Endodermal cell (in vitro differentiated cells): Measurements from ENCODE around the gene UVRAG. TPM values are rescaled to one million over a fixed set of nuclear protein-coding genes. Genes with fewer than 3 reads are reported as not detected.
A peak's percentile ranks its signal among the peaks of the same experiment; 100 is the strongest.

Experiments
- DNase-seq: peaks from one replicate; pipeline ENCODE4 v3.0.0-alpha.2; 2017
- H3K27ac ChIP-seq: 2 replicates; pipeline ENCODE4 v1.5.1; 2013; ENCODE audit warnings: mild to moderate bottlenecking, low read depth, low read length, moderate library complexity
- H3K27me3 ChIP-seq: 2 replicates; pipeline ENCODE4 v1.6.1; 2013; ENCODE audit warnings: mild to moderate bottlenecking, low read length, moderate library complexity; ENCODE audit not compliant: insufficient read depth, control insufficient read depth, poor library complexity, severe bottlenecking
- H3K36me3 ChIP-seq: 2 replicates; pipeline ENCODE4 v1.7.0; 2013; ENCODE audit warnings: mild to moderate bottlenecking, low read length, moderate library complexity; ENCODE audit not compliant: control insufficient read depth, insufficient read depth
- H3K4me1 ChIP-seq: one replicate; pipeline ENCODE4 v1.7.0; 2013; ENCODE audit warnings: low read length; ENCODE audit not compliant: control insufficient read depth, insufficient read depth
- H3K4me3 ChIP-seq: 2 replicates; pipeline ENCODE4 v1.5.1; 2013; ENCODE audit warnings: mild to moderate bottlenecking, low read length, moderate library complexity
- H3K9ac ChIP-seq: 2 replicates; pipeline ENCODE4 v1.6.1; 2013; ENCODE audit warnings: mild to moderate bottlenecking, low read length, moderate library complexity; ENCODE audit not compliant: poor library complexity, severe bottlenecking; ENCODE audit errors: extremely low read depth
- H3K9me3 ChIP-seq: 2 replicates; pipeline ENCODE4 v1.6.1; 2013; ENCODE audit warnings: mild to moderate bottlenecking, low read length, moderate library complexity; ENCODE audit not compliant: control insufficient read depth
- H3K27ac Mint-ChIP-seq: 2 replicates; pipeline ENCODE4 v1.8.0; 2020; ENCODE audit warnings: mixed read lengths
- H3K27me3 Mint-ChIP-seq: 2 replicates; pipeline ENCODE4 v1.8.0; 2021; ENCODE audit warnings: mild to moderate bottlenecking, mixed read lengths; ENCODE audit not compliant: insufficient read depth
- H3K36me3 Mint-ChIP-seq: 2 replicates; pipeline ENCODE4 v1.8.0; 2020; ENCODE audit warnings: low read depth, mixed read lengths
- H3K4me1 Mint-ChIP-seq: 2 replicates; pipeline ENCODE4 v1.8.0; 2020; ENCODE audit warnings: mixed read lengths
- H3K4me3 Mint-ChIP-seq: 2 replicates; pipeline ENCODE4 v1.8.0; 2020; ENCODE audit warnings: mild to moderate bottlenecking, moderate library complexity, mixed read lengths
- H3K9me3 Mint-ChIP-seq: 2 replicates; pipeline ENCODE4 v1.8.0; 2020; ENCODE audit warnings: mild to moderate bottlenecking, mixed read lengths
- CTCF ChIP-seq: fragments of 200-600 bp; sonication (generic); conservative IDR thresholded peaks from 2 replicates; pipeline ENCODE4 v1.5.0; 2021; ENCODE audit warnings: antibody characterized with exemption, mild to moderate bottlenecking
- WGBS, 2 experiments: methylation state at CpG; one replicate each; pipeline versions ENCODE4 v1.1.5 to v1.1.7; 2013; ENCODE audit warnings: missing lambda C conversion rate in 2 of 2, mixed read lengths in 1 of 2; ENCODE audit not compliant: insufficient coverage in 1 of 2, insufficient read length in 1 of 2; 5-methylcytosine and 5-hydroxymethylcytosine counted together
- total RNA-seq, 2 donors: library from RNA; stranded (reverse); fragmentation: NEBNext Ultra II Directional in 1 of 2; extraction: Animal tissue kit (Norgen Biotek cat#: 25700) in 1 of 2; gene quantifications; 2 replicates in 1 of 2; 3 replicates in 1 of 2; pipeline ENCODE4 v1.2.1, GENCODE V29; 2021

The UVRAG gene
- total RNA-seq, 2 donors from 2014 or later: 19.7 to 34.9 TPM

DNA sequence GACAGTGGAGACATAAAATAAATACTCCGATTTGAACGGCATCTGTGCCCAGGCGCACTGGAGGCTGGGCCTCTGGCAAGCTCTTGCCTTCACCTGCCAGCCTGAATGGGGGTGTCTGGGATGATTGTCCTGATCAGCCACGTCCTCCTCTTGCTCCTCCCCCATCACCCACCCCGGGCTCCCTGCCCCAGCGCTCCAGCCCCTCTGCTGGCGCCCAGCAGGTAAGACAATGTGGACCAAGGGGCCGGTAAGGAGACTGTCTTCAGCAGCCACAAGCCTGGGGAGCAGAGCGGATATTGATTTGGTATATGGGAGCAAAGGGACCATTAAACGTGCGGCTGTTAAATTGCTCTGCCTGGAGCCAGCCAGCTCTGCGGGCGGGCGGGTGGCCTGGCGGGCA lies 366.4 kb downstream of the UVRAG start:
- H3K27me3 ChIP-seq: no peaks in the 10 kb centered on the region
- no peaks in the 10 kb centered on the region for H3K36me3 Mint-ChIP-seq
- no peak overlapping the region for H3K27ac Mint-ChIP-seq
- H3K27me3 Mint-ChIP-seq: peaks cover 2% of the 10 kb centered on the region
- H3K9me3 Mint-ChIP-seq: no peaks in the 10 kb centered on the region
- WGBS, 2 experiments: 73 to 87% methylated on average over 5 to 15 of the region's 15 CpGs
- peaks cover 3% of the 10 kb centered on the region for H3K4me1 Mint-ChIP-seq
- no peak overlapping the region for H3K4me3 ChIP-seq
- no peaks in the 10 kb centered on the region for H3K9me3 ChIP-seq
- TF ChIP-seq CTCF: peak; percentile 56
- H3K4me3 Mint-ChIP-seq: no peak overlapping the region
- no peak overlapping the region for H3K27ac ChIP-seq
- no peak for DNase-seq
- H3K36me3 ChIP-seq: no peaks in the 10 kb centered on the region
- H3K9ac ChIP-seq: no peak overlapping the region
- no peaks in the 10 kb centered on the region for H3K4me1 ChIP-seq

- no peak overlapping the region for H3K27ac ChIP-seq
- no peak overlapping the region for H3K9ac ChIP-seq
- WGBS, 2 experiments: 67 to 68% methylated on average over 3 to 7 of the region's 7 CpGs
- no peak overlapping the region for H3K4me3 ChIP-seq
- Mint-ChIP-seq H3K9me3 (no peaks in the 10 kb centered on the region), H3K4me1 (no peaks in the 10 kb centered on the region), H3K4me3 (no peak overlapping the region), H3K27me3 (no peaks in the 10 kb centered on the region), H3K27ac (no peak overlapping the region), H3K36me3 (no peaks in the 10 kb centered on the region)
- H3K9me3 ChIP-seq: no peaks in the 10 kb centered on the region
- H3K36me3 ChIP-seq: no peaks in the 10 kb centered on the region
- no peak for DNase-seq
- H3K4me1 ChIP-seq: no peaks in the 10 kb centered on the region
- H3K27me3 ChIP-seq: no peaks in the 10 kb centered on the region
- no peak for TF ChIP-seq CTCF
Observed at GRCh38 chr11:76184551-76184993, 369.6 kb downstream of the UVRAG start.

GRCh38 chr11:76185511-76185910 lies 370.5 kb downstream of the UVRAG start:
- no peak overlapping the region for H3K4me3 ChIP-seq
- no peaks in the 10 kb centered on the region for H3K4me1 ChIP-seq
- H3K27ac Mint-ChIP-seq: peak overlapping the region; percentile 35
- no peaks in the 10 kb centered on the region for H3K9me3 ChIP-seq
- H3K9me3 Mint-ChIP-seq: no peaks in the 10 kb centered on the region
- no peak overlapping the region for H3K9ac ChIP-seq
- no peak overlapping the region for H3K4me3 Mint-ChIP-seq
- no peaks in the 10 kb centered on the region for H3K36me3 ChIP-seq
- no peaks in the 10 kb centered on the region for H3K36me3 Mint-ChIP-seq
- DNase-seq: no peak
- 89 to 100% methylated on average over 3 to 10 of the region's 10 CpGs for WGBS, 2 experiments
- no peaks in the 10 kb centered on the region for H3K27me3 ChIP-seq
- H3K27me3 Mint-ChIP-seq: no peaks in the 10 kb centered on the region
- no peak overlapping the region for H3K27ac ChIP-seq
- TF ChIP-seq CTCF: no peak
- H3K4me1 Mint-ChIP-seq: no peaks in the 10 kb centered on the region
